IMR-90 (cell line): ENCODE measurements around the gene TRPC6. TPM values are rescaled to one million over a fixed set of nuclear protein-coding genes. Genes with fewer than 3 reads are reported as not detected.

Experiments
- ATAC-seq: fragments of 200-7000 bp; cut with Tn5 transposase; 2 replicates; pipeline ENCODE4 v1.9.1; 2020; ENCODE audit warnings: low read depth, mild to moderate bottlenecking, moderate library complexity
- BruUV-seq: library from RNA; stranded (reverse); fragments of 400-500 nt; replicated peaks from 2 replicates; lab custom pipeline; 2021; lab: Mats Ljungman, UMichigan
- CTCF ChIA-PET: fragments of 300-600 bp; formaldehyde crosslinking; extraction: SDS; loops from one replicate; lab custom pipeline; 2021; ENCODE audit warnings: antibody characterized with exemption; lab: Yijun Ruan, JAX
- POLR2A ChIA-PET: fragments of 300-600 bp; sonication (Branson Sonifier 250); formaldehyde crosslinking; loops from one replicate; lab custom pipeline; 2022; ENCODE audit warnings: antibody characterized with exemption; ENCODE audit not compliant: unreplicated experiment; lab: Charles Lee
- DNase-seq: peaks from one replicate; pipeline ENCODE4 v3.0.0; 2013
- H2AFZ ChIP-seq: replicated peaks from 2 replicates; pipeline ENCODE3; 2013; ENCODE audit warnings: low read length, mild to moderate bottlenecking; ENCODE audit not compliant: poor library complexity
- H2AK5ac ChIP-seq: 2 replicates; pipeline ENCODE4 v1.6.1; 2013; ENCODE audit warnings: low read depth, low read length, inconsistent platforms
- H2AK9ac ChIP-seq: replicated peaks from 2 replicates; pipeline ENCODE3; 2013; ENCODE audit warnings: mild to moderate bottlenecking, low read depth, low read length, moderate library complexity; ENCODE audit not compliant: poor library complexity
- H2BK120ac ChIP-seq: 2 replicates; pipeline ENCODE4 v1.6.1; 2013; ENCODE audit warnings: low read depth, low read length, inconsistent platforms
- H2BK15ac ChIP-seq: 3 replicates; pipeline ENCODE4 v1.6.1; 2013; ENCODE audit warnings: low read depth, low read length, inconsistent platforms
- H2BK20ac ChIP-seq: 2 replicates; pipeline ENCODE4 v1.6.1; 2013; ENCODE audit warnings: low read depth, mild to moderate bottlenecking, inconsistent platforms, low read length, moderate library complexity
- H2BK5ac ChIP-seq: 2 replicates; pipeline ENCODE4 v1.6.1; 2013; ENCODE audit warnings: mild to moderate bottlenecking, low read depth, low read length, inconsistent platforms; ENCODE audit not compliant: poor library complexity, severe bottlenecking
- H3K14ac ChIP-seq: replicated peaks from 2 replicates; pipeline ENCODE4 v1.6.1; 2013; ENCODE audit warnings: low read depth, low read length, inconsistent platforms
- H3K18ac ChIP-seq: 2 replicates; pipeline ENCODE4 v1.6.1; 2013; ENCODE audit warnings: low read depth, low read length, control low read depth
- H3K23ac ChIP-seq: 2 replicates; pipeline ENCODE4 v1.6.1; 2013; ENCODE audit warnings: low read depth, low read length, inconsistent platforms
- H3K27ac ChIP-seq: 2 replicates; pipeline ENCODE4 v1.5.1; 2013; ENCODE audit warnings: mild to moderate bottlenecking, control low read depth, low read length; ENCODE audit not compliant: insufficient read depth
- H3K27me3 ChIP-seq: 2 replicates; pipeline ENCODE4 v1.6.1; 2013; ENCODE audit warnings: low read length; ENCODE audit not compliant: control insufficient read depth, insufficient read depth
- H3K36me3 ChIP-seq: 2 replicates; pipeline ENCODE4 v1.6.1; 2013; ENCODE audit warnings: low read length, mixed read lengths; ENCODE audit not compliant: control insufficient read depth, insufficient read depth
- H3K4ac ChIP-seq: 2 replicates; pipeline ENCODE4 v1.6.1; 2013; ENCODE audit warnings: low read depth, low read length, inconsistent platforms
- H3K4me1 ChIP-seq: 2 replicates; pipeline ENCODE4 v1.6.1; 2013; ENCODE audit warnings: low read length, mixed read lengths; ENCODE audit not compliant: control insufficient read depth, insufficient read depth
- H3K4me2 ChIP-seq: 2 replicates; pipeline ENCODE4 v1.6.1; 2013; ENCODE audit warnings: low read depth, mild to moderate bottlenecking, control low read depth, low read length, moderate library complexity
- H3K4me3 ChIP-seq: 2 replicates; pipeline ENCODE4 v1.5.1; 2013; ENCODE audit warnings: low read depth, mild to moderate bottlenecking, control low read depth, low read length, moderate library complexity; ENCODE audit not compliant: insufficient read depth
- H3K56ac ChIP-seq: 2 replicates; pipeline ENCODE4 v1.6.1; 2013; ENCODE audit warnings: low read length, inconsistent platforms; ENCODE audit not compliant: insufficient read depth; ENCODE audit errors: extremely low read depth
- H3K79me1 ChIP-seq, 2 experiments: 2 replicates each; pipeline ENCODE4 v1.6.1; 2013; ENCODE audit warnings: low read length in 2 of 2, inconsistent platforms in 1 of 2, low read depth in 1 of 2
- H3K9ac ChIP-seq: 2 replicates; pipeline ENCODE4 v1.6.1; 2013; ENCODE audit warnings: low read depth, low read length, control low read depth
- H3K9me1 ChIP-seq: 2 replicates; pipeline ENCODE4 v1.6.1; 2013; ENCODE audit warnings: low read length, inconsistent platforms; ENCODE audit not compliant: insufficient read depth
- H3K9me3 ChIP-seq: 2 replicates; pipeline ENCODE4 v1.6.1; 2013; ENCODE audit warnings: low read length; ENCODE audit not compliant: control insufficient read depth, insufficient read depth
- H4K20me1 ChIP-seq: 2 replicates; pipeline ENCODE4 v1.6.1; 2013; ENCODE audit warnings: low read length, inconsistent platforms; ENCODE audit not compliant: insufficient read depth
- H4K5ac ChIP-seq: 2 replicates; pipeline ENCODE4 v1.6.1; 2013; ENCODE audit warnings: mild to moderate bottlenecking, low read depth, low read length, control low read depth
- H4K8ac ChIP-seq, 2 experiments: 2 replicates each; pipeline ENCODE4 v1.6.1; 2013; ENCODE audit warnings: low read depth in 2 of 2, low read length in 2 of 2, control low read depth in 1 of 2, inconsistent platforms in 1 of 2
- H4K91ac ChIP-seq: 2 replicates; pipeline ENCODE4 v1.6.1; 2013; ENCODE audit warnings: low read depth, low read length, inconsistent platforms; ENCODE audit not compliant: insufficient read depth
- BHLHE40 ChIP-seq: fragments of 150-350 bp; IDR thresholded peaks from 2 replicates; pipeline ENCODE4 v1.6.1; 2016; ENCODE audit warnings: mild to moderate bottlenecking, low read depth, low read length
- CEBPB ChIP-seq: IDR thresholded peaks from 2 replicates; pipeline ENCODE4 v1.6.1; 2012; ENCODE audit warnings: low read depth, low read length, improper control_type of control experiment
- FOS ChIP-seq: fragments of 150-350 bp; IDR thresholded peaks from 2 replicates; pipeline ENCODE4 v1.6.1; 2016; ENCODE audit warnings: low read depth, low read length
- MAFK ChIP-seq: IDR thresholded peaks from 2 replicates; pipeline ENCODE4 v1.6.1; 2012; ENCODE audit warnings: low read depth, low read length, improper control_type of control experiment
- RAD21 ChIP-seq: IDR thresholded peaks from 2 replicates; pipeline ENCODE4 v1.6.1; 2012; ENCODE audit warnings: low read length, improper control_type of control experiment
- RCOR1 ChIP-seq: IDR thresholded peaks from 2 replicates; pipeline ENCODE4 v1.6.1; 2012; ENCODE audit warnings: mild to moderate bottlenecking, low read length, improper control_type of control experiment; ENCODE audit not compliant: insufficient replicate concordance
- USF2 ChIP-seq: fragments of 150-350 bp; IDR thresholded peaks from 2 replicates; pipeline ENCODE4 v1.6.1; 2017; ENCODE audit warnings: mild to moderate bottlenecking, antibody characterized with exemption, low read length, low read depth
- WGBS, 2 experiments: methylation state at CpG; one replicate each; pipeline versions ENCODE4 v1.1.5 to v1.1.7; 2013; ENCODE audit warnings: missing lambda C conversion rate in 2 of 2; ENCODE audit not compliant: insufficient read length in 1 of 2; ENCODE audit errors: extremely low coverage in 2 of 2; 5-methylcytosine and 5-hydroxymethylcytosine counted together
- dilution Hi-C: fragments of 300-500 bp; cut with HindIII; formaldehyde crosslinking; loops from one replicate; pipeline ENCODE4 v1.14.3; 2018; ENCODE audit warnings: low sequenced_read_pairs; ENCODE audit not compliant: unreplicated experiment
- in situ Hi-C: fragments of 300-500 bp; cut with MboI; formaldehyde crosslinking; loops from 3 replicates; pipeline ENCODE4 v1.14.3; 2019; ENCODE audit warnings: low sequenced_read_pairs, inconsistent platforms, mixed read lengths
- intact Hi-C: fragments of 100-400 bp; cut with micrococcal nuclease; formaldehyde crosslinking; loops from 2 replicates; pipeline ENCODE4 v1.10.0; 2022
- polyA plus RNA-seq, 3 experiments: library from polyadenylated mRNA; depleted of rRNA; stranded (reverse); fragments of >200 nt; gene quantifications; 2 replicates each; pipeline ENCODE4 v1.2.3, GENCODE V29; 2012; ENCODE audit warnings: low replicate concordance in 1 of 3
- total RNA-seq: library from RNA; depleted of rRNA; stranded (reverse); fragments of >200 nt; gene quantifications from 2 replicates; pipeline ENCODE4 v1.2.3, GENCODE V29; 2012

TRPC6 gene
- total and polyA plus RNA-seq, 2 of the 4 experiments (the other 2 are of a cell fraction), result 0.99 to 2.3 TPM

GRCh38 chr11:101442936-101443521, 140.8 kb downstream of the TRPC6 start:
- CTCF ChIA-PET, result no interaction called here
- H2BK120ac ChIP-seq, result peak overlapping the region; percentile 63
- no TSS peak for BruUV-seq
- H3K4me1 ChIP-seq, result peaks cover 18% of the 10 kb centered on the region
- H3K56ac ChIP-seq, result no peak overlapping the region
- peaks cover 4% of the 10 kb centered on the region; the same call in 1 of the 2 replicates for H4K20me1 ChIP-seq
- WGBS, 2 experiments, result 100% methylated on average over 6 of the region's 8 CpGs; no CpG with 5 or more reads in 1 of the 2 experiments
- peaks cover 21% of the 10 kb centered on the region for H3K9me1 ChIP-seq
- peak overlapping the region; percentile 14; the same call in 1 of the 2 replicates for H4K91ac ChIP-seq
- H3K36me3 ChIP-seq, result no peaks in the 10 kb centered on the region
- H3K23ac ChIP-seq, result no peak overlapping the region
- 0 out of 2 replicates have a peak overlapping the region, but pooled peaks have one; percentile 10 for H4K5ac ChIP-seq
- no peak for DNase-seq
- intact Hi-C loops, result no loop called here
- H2AK5ac ChIP-seq, result no peak overlapping the region
- no peaks in the 10 kb centered on the region for H3K79me1 ChIP-seq
- no peaks in the 10 kb centered on the region for H3K9me3 ChIP-seq
- no peak for TF ChIP-seq MAFK
- no peak for TF ChIP-seq BHLHE40
- TF ChIP-seq CEBPB, result peak; percentile 69
- no peak for TF ChIP-seq USF2
- TF ChIP-seq FOS, result no peak
- no peak for TF ChIP-seq RCOR1
- no peak for TF ChIP-seq RAD21
- H3K27me3 ChIP-seq, result no peaks in the 10 kb centered on the region
- no peak overlapping the region for H2BK5ac ChIP-seq
- no peak for ATAC-seq
- no peak overlapping the region; the same call in 1 of the 2 replicates for H3K18ac ChIP-seq
- H3K14ac ChIP-seq, result 0 out of 2 replicates have a peak overlapping the region, but pooled peaks have one; percentile 3
- H3K9ac ChIP-seq, result no peak overlapping the region
- no peak overlapping the region for H2AK9ac ChIP-seq
- in situ Hi-C loops, result loop anchor here (10.0 to 25.0 kb wide), 3 partner anchors 402 to 1044 kb away; no protein-coding TSS in a partner anchor
- peak overlapping the region; percentile 50 for H3K4ac ChIP-seq
- peak overlapping the region; percentile 1 to 39; a peak in 3 of 4 replicates for H4K8ac ChIP-seq
- no peak overlapping the region for H3K4me3 ChIP-seq
- H3K27ac ChIP-seq, result no peak overlapping the region
- H3K4me2 ChIP-seq, result peak overlapping the region; percentile 9
- no peak overlapping the region; the same call in 2 of the 3 replicates for H2BK15ac ChIP-seq
- POLR2A ChIA-PET, result no interaction called here
- dilution Hi-C loops, result no loop called here
- H2BK20ac ChIP-seq, result no peak overlapping the region; the same call in 1 of the 2 replicates
- no peak overlapping the region for H2AFZ ChIP-seq
